Naive thymus-derived CD8-positive, alpha-beta T cell (primary cell): Measurements from ENCODE around the gene S100A1. TPM values are rescaled to one million over a fixed set of nuclear protein-coding genes. Genes with fewer than 3 reads are reported as not detected.

ENCODE experiments used
- ATAC-seq, 2 donors: fragments of 150-1000 bp; cut with Tn5 transposase in 1 of 2; sonication (Bioruptor Pico), chemical (Tn5 transposase) in 1 of 2; 1 replicate in 1 of 2; 2 replicates in 1 of 2; pipeline ENCODE4 v1.10.0; 2021; ENCODE audit warnings: mild to moderate bottlenecking in 2 of 2, moderate library complexity in 2 of 2
- POLR2A ChIA-PET: fragments of 350-600 bp; sonication (Branson Sonifier 250); formaldehyde crosslinking; loops from one replicate; lab custom pipeline; 2021; ENCODE audit warnings: antibody characterized with exemption; lab: Charles Lee
- DNase-seq, 10 donors: peaks; one replicate each; pipeline versions ENCODE4 v3.0.0 to v3.0.0-alpha.2; 2020 to 2022
- H3K27ac Mint-ChIP-seq, 10 donors: one replicate each; pipeline ENCODE4 v1.8.0; 2020 to 2022; ENCODE audit warnings: mild to moderate bottlenecking in 10 of 10, mixed read lengths in 10 of 10, moderate library complexity in 4 of 10, inconsistent platforms in 1 of 10
- H3K27me3 Mint-ChIP-seq, 5 donors: one replicate each; pipeline ENCODE4 v1.8.0; 2021 to 2022; ENCODE audit warnings: mixed read lengths in 5 of 5
- H3K36me3 Mint-ChIP-seq, 3 donors: one replicate each; pipeline ENCODE4 v1.8.0; 2020 to 2022; ENCODE audit warnings: mixed read lengths in 3 of 3, mild to moderate bottlenecking in 2 of 3, inconsistent platforms in 1 of 3
- H3K4me1 Mint-ChIP-seq, 4 donors: one replicate each; pipeline ENCODE4 v1.8.0; 2021 to 2022; ENCODE audit warnings: mixed read lengths in 4 of 4
- H3K4me3 Mint-ChIP-seq, 10 donors: one replicate each; pipeline ENCODE4 v1.8.0; 2020 to 2022; ENCODE audit warnings: mild to moderate bottlenecking in 10 of 10, mixed read lengths in 10 of 10, moderate library complexity in 6 of 10, inconsistent platforms in 1 of 10
- H3K9me3 Mint-ChIP-seq, 9 donors: one replicate each; pipeline ENCODE4 v1.8.0; 2020 to 2022; ENCODE audit warnings: mixed read lengths in 9 of 9, mild to moderate bottlenecking in 3 of 9, inconsistent platforms in 1 of 9, moderate library complexity in 1 of 9
- polyA plus RNA-seq, 3 donors: library from polyadenylated mRNA; unstranded; fragments of 300-500 nt; fragmentation: Illumina TruSeq; gene quantifications; one replicate each; pipeline ENCODE4 v1.2.3, GENCODE V29; 2021
- total RNA-seq, 8 experiments: library from RNA in 2 of 8; stranded (reverse) in 2 of 8; gene quantifications; one replicate each; pipeline ENCODE4 v1.2.3 and lab custom pipeline; 2021 to 2026

Gene S100A1
- total and polyA plus RNA-seq, 5 experiments from 2014 or later, result not detected

GRCh38 chr1:153626904-153627714, 1.1 kb upstream of the S100A1 start, which contains the start of gene S100A13:
TSS of gene S100A13 (minus strand) at chr1:153627505. CDS start at chr1:153626472, 1,033 bp downstream.
- H3K36me3 Mint-ChIP-seq, result no peaks in the 10 kb centered on the region
- ATAC-seq, result no peak
- H3K27ac Mint-ChIP-seq, result peak within 1 kb of the TSS in 4 of 10 donors; percentile 6 to 44 (median 14)
- H3K9me3 Mint-ChIP-seq, result no peaks in the 10 kb centered on the region
- H3K4me3 Mint-ChIP-seq, result peak within 1 kb of the TSS in 2 of 10 donors; percentile 36 to 48
- H3K27me3 Mint-ChIP-seq, result peaks cover 0 to 17% (median 11%) of the 10 kb centered on the region in 5 donors
- DNase-seq, result no peak
- POLR2A ChIA-PET, result interaction anchor here (0.6 kb wide), 1 partner anchor 41 kb away, joined by 3 read pairs; no protein-coding TSS in a partner anchor
- H3K4me1 Mint-ChIP-seq, result peaks cover 7 to 16% (median 11%) of the 10 kb centered on the region in 4 donors

- Mint-ChIP-seq H3K27me3 (peaks cover 0 to 17% (median 11%) of the 10 kb centered on the region in 5 donors), H3K4me3 (no peak overlapping the region), H3K9me3 (no peaks in the 10 kb centered on the region), H3K36me3 (no peaks in the 10 kb centered on the region), H3K27ac (peak overlapping the region in 1 of 10 donors; percentile 22), H3K4me1 (peaks cover 13 to 23% (median 19%) of the 10 kb centered on the region in 4 donors)
- POLR2A ChIA-PET, result no interaction called here
- ATAC-seq (no peak), DNase-seq (no peak)
These were observed 556 bp downstream of the S100A1 start for GRCh38 chr1:153628638-153629342.

GRCh38 chr1:153629343-153629665, 1.1 kb downstream of the S100A1 start:
- peak overlapping the region in 3 of 10 donors; percentile 22 to 77 (median 53) for H3K27ac Mint-ChIP-seq
- H3K4me1 Mint-ChIP-seq, result peaks cover 13 to 25% (median 23%) of the 10 kb centered on the region in 4 donors
- peak overlapping the region in 1 of 10 donors; percentile 54 for H3K4me3 Mint-ChIP-seq
- H3K9me3 Mint-ChIP-seq, result no peaks in the 10 kb centered on the region
- DNase-seq (no peak), ATAC-seq (no peak)
- H3K27me3 Mint-ChIP-seq, result peaks cover 0 to 17% (median 11%) of the 10 kb centered on the region in 5 donors
- H3K36me3 Mint-ChIP-seq, result peaks cover 0 to 2% (median 0%) of the 10 kb centered on the region in 3 donors
- POLR2A ChIA-PET, result no interaction called here

- Mint-ChIP-seq H3K36me3 (peaks cover 0 to 5% (median 0%) of the 10 kb centered on the region in 3 donors), H3K4me3 (no peak overlapping the region), H3K27ac (no peak overlapping the region), H3K9me3 (no peaks in the 10 kb centered on the region), H3K27me3 (peaks cover 0 to 17% (median 11%) of the 10 kb centered on the region in 5 donors), H3K4me1 (peaks cover 16 to 28% (median 25%) of the 10 kb centered on the region in 4 donors)
- ATAC-seq (no peak), DNase-seq (no peak)
- POLR2A ChIA-PET, result no interaction called here
These were observed 1.7 kb downstream of the S100A1 start for GRCh38 chr1:153629971-153630370.

DNA sequence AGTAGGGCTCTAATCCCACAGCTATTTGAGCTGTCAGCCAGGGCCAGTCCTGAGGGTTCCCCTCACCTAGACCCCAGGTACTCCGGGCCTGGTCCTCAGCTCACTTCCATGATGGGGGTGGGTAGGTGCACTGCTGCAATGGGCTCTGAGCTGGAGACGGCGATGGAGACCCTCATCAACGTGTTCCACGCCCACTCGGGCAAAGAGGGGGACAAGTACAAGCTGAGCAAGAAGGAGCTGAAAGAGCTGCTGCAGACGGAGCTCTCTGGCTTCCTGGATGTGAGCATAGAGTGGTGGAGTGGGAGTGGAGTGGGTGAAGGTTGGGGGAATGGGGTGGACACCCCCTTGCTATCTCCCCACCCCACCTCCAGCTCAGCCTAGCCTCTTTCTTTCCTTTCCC, 2.1 kb downstream of the S100A1 start:
- H3K36me3 Mint-ChIP-seq, result peaks cover 0 to 8% (median 0%) of the 10 kb centered on the region in 3 donors
- H3K9me3 Mint-ChIP-seq, result no peaks in the 10 kb centered on the region
- peak overlapping the region in 1 of 10 donors; percentile 35 for H3K27ac Mint-ChIP-seq
- POLR2A ChIA-PET, result interaction anchor here (0.6 kb wide), 1 partner anchor 233 kb away, joined by 3 read pairs; no protein-coding TSS in a partner anchor
- H3K27me3 Mint-ChIP-seq, result peaks cover 0 to 17% (median 11%) of the 10 kb centered on the region in 5 donors
- DNase-seq, result no peak
- H3K4me3 Mint-ChIP-seq, result no peak overlapping the region
- no peak for ATAC-seq
- H3K4me1 Mint-ChIP-seq, result peaks cover 16 to 31% (median 25%) of the 10 kb centered on the region in 4 donors

DNA sequence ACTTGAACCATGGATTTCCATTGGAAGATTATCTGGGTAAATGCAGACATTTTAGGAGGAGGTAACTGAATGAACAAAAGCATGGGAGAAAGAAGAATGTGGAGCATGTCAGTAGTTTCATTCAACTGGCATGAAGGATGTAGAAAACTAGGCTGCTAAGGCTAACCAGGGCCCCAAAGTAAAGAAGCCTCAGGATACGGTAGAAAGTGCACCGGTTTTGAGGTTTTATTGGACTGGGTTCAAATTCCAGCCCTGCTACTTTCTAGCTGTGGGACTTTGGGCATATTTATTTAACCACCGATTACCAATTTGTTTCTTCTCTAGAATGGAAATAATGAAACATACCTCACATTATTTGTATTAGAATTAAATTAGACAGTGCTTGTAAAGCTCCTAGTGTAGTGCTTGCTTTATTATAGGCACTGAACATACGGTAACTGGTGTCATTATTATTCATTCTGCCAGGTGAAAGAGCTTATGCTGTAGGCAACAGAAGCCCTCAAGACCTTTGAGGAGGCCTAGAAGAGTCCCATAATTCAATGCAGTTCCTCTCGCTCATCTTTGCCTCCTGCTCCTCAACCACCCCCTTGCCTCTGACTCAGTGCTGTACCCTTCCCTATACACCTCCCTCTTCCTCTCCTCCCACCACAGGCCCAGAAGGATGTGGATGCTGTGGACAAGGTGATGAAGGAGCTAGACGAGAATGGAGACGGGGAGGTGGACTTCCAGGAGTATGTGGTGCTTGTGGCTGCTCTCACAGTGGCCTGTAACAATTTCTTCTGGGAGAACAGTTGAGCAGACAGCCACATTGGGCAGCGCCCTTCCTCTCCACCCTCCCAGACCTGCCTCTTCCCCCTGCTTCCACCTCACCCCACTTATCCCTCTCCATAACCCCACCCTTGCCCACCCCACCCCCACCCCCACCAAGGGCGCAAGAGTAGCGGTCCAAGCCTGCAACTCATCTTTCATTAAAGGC, 3.1 kb downstream of the S100A1 start:
- H3K36me3 Mint-ChIP-seq, result peaks cover 0 to 16% (median 0%) of the 10 kb centered on the region in 3 donors
- H3K9me3 Mint-ChIP-seq, result no peaks in the 10 kb centered on the region
- H3K27ac Mint-ChIP-seq, result peak overlapping the region in 3 of 10 donors; percentile 10 to 77 (median 43)
- H3K4me1 Mint-ChIP-seq, result peaks cover 13 to 40% (median 27%) of the 10 kb centered on the region in 4 donors
- ATAC-seq, result no peak
- H3K27me3 Mint-ChIP-seq, result peaks cover 0 to 12% (median 8%) of the 10 kb centered on the region in 5 donors
- DNase-seq, result no peak
- POLR2A ChIA-PET, result interaction anchor here (0.6 kb wide), 1 partner anchor 291 kb away, joined by 4 read pairs; the partner anchor contains the start of gene GATAD2B
- no peak overlapping the region for H3K4me3 Mint-ChIP-seq

- H3K4me3 Mint-ChIP-seq, result peak overlapping the region; percentile 94 to 100 (median 100)
- H3K9me3 Mint-ChIP-seq, result no peaks in the 10 kb centered on the region
- ATAC-seq, result no peak
- H3K36me3 Mint-ChIP-seq, result peaks cover 9 to 34% (median 10%) of the 10 kb centered on the region in 3 donors
- no peak for DNase-seq
- POLR2A ChIA-PET, result interaction anchor here (0.6 to 3.2 kb wide), 27 partner anchors 9 to 994 kb away, joined by 3 to 85 read pairs (median 6); partner anchors contain the start of genes CREB3L4, ILF2, INTS3 and JTB
- peak overlapping the region; percentile 98 to 100 (median 100) for H3K27ac Mint-ChIP-seq
- no peaks in the 10 kb centered on the region for H3K27me3 Mint-ChIP-seq
- peaks cover 12 to 42% (median 37%) of the 10 kb centered on the region in 4 donors for H3K4me1 Mint-ChIP-seq
These were observed 5.0 kb downstream of the S100A1 start for GRCh38 chr1:153633161-153633753.

DNA sequence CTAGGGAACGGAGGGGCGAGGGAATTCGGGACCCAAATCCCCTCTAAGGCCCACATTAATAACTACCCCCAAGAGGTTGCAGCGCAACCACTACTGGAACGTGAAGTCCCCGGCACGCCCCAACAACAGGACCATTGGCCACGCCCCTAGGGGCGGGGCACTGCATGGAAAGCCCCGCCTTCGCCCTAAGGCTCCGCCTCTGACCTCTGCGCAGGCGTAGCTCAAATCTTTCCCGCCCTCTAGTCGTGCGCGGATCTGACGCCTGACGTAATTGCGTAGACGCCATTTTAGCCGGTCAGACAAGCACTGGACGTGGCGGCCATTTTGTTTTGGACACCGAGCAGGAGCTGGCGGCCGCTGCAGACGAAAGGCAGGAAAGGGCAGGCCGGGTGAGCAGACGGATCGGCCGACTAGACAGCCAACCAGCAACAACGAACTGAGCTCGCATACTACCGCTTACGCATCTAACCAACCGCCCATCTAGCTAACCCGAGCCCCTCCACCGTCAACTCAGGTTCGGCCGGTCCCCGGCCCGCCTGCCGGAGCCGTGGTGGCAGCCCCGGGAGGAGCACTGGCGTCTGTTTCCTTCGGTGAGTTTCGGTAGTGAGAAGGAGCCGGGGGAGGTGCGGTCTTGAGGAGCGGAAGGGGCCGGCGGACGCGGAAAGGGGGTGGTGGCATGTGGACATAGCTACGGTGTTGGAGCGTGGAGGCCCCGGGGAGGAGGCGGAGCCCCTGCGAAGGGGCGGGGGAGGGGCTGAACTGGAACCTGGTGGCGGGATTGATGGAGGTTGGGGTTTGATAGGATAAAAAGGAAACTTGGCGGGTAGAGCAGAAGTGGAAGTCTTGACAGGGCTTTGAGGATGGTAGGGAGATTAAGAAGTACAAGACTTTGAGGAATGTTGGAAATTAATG, 5.8 kb downstream of the S100A1 start, which contains the start of gene CHTOP:
Gene CHTOP (plus strand): TSS at position 313 of the 912 bp plus-strand sequence. CDS start 2,523 bp downstream, outside the sequence.
- H3K27ac Mint-ChIP-seq, result peak within 1 kb of the TSS; percentile 98 to 100 (median 100)
- ATAC-seq (peak; percentile 87 to 89), DNase-seq (peak; percentile 87 to 99 (median 96))
- POLR2A ChIA-PET, result interaction anchor here (0.6 to 3.2 kb wide), 33 partner anchors 10 to 1349 kb away, joined by 3 to 85 read pairs (median 5); partner anchors contain the start of genes CREB3L4, FLAD1, ILF2 and INTS3
- H3K36me3 Mint-ChIP-seq, result peaks cover 9 to 42% (median 10%) of the 10 kb centered on the region in 3 donors
- H3K4me1 Mint-ChIP-seq, result peaks cover 12 to 47% (median 39%) of the 10 kb centered on the region in 4 donors
- H3K27me3 Mint-ChIP-seq, result no peaks in the 10 kb centered on the region
- H3K9me3 Mint-ChIP-seq, result no peaks in the 10 kb centered on the region
- H3K4me3 Mint-ChIP-seq, result peak within 1 kb of the TSS; percentile 94 to 100 (median 100)

GRCh38 chr1:153635872-153636271, 7.6 kb downstream of the S100A1 start:
- DNase-seq, result no peak
- peaks cover 12 to 52% (median 45%) of the 10 kb centered on the region in 4 donors for H3K4me1 Mint-ChIP-seq
- peak overlapping the region; percentile 71 to 100 (median 88) for H3K4me3 Mint-ChIP-seq
- POLR2A ChIA-PET, result interaction anchor here (0.7 to 3.2 kb wide), 4 partner anchors 12 to 358 kb away, joined by 3 to 85 read pairs (median 20); partner anchors contain the start of gene SNAPIN
- H3K27ac Mint-ChIP-seq, result peak overlapping the region; percentile 43 to 100 (median 79)
- no peaks in the 10 kb centered on the region for H3K9me3 Mint-ChIP-seq
- H3K27me3 Mint-ChIP-seq, result no peaks in the 10 kb centered on the region
- ATAC-seq, result no peak
- H3K36me3 Mint-ChIP-seq, result peaks cover 9 to 56% (median 10%) of the 10 kb centered on the region in 3 donors

- POLR2A ChIA-PET, result interaction anchor here (0.7 kb wide), 1 partner anchor 358 kb away, joined by 5 read pairs; no protein-coding TSS in a partner anchor
- peak overlapping the region; percentile 71 to 100 (median 88) for H3K4me3 Mint-ChIP-seq
- H3K27ac Mint-ChIP-seq, result peak overlapping the region in 9 of 10 donors; percentile 5 to 100 (median 56)
- H3K4me1 Mint-ChIP-seq, result peaks cover 14 to 56% (median 50%) of the 10 kb centered on the region in 4 donors
- no peaks in the 10 kb centered on the region for H3K9me3 Mint-ChIP-seq
- H3K27me3 Mint-ChIP-seq, result no peaks in the 10 kb centered on the region
- ATAC-seq, result no peak
- H3K36me3 Mint-ChIP-seq, result peaks cover 10 to 61% (median 12%) of the 10 kb centered on the region in 3 donors
- DNase-seq, result no peak
These were observed 8.1 kb downstream of the S100A1 start for GRCh38 chr1:153636312-153636711.
